OCI-LY7 (cell line): ENCODE measurements around the gene ANKDD1B.
A peak's percentile ranks its signal among the peaks of the same experiment; 100 is the strongest.

Experiments
- CTCF ChIP-seq: fragments of 200-600 bp; sonication (generic); conservative IDR thresholded peaks from 2 replicates; pipeline ENCODE4 v1.5.1; 2014; ENCODE audit warnings: mild to moderate bottlenecking, antibody characterized with exemption, low read length, moderate library complexity, mixed read lengths
- EZH2phosphoT487 ChIP-seq: fragments of 200-600 bp; sonication (generic); IDR thresholded peaks from 2 replicates; pipeline ENCODE4 v1.6.1; 2018; ENCODE audit warnings: low read depth, borderline replicate concordance, mild to moderate bottlenecking, mixed run types, antibody characterized with exemption, low read length, moderate library complexity, mixed read lengths

DNA sequence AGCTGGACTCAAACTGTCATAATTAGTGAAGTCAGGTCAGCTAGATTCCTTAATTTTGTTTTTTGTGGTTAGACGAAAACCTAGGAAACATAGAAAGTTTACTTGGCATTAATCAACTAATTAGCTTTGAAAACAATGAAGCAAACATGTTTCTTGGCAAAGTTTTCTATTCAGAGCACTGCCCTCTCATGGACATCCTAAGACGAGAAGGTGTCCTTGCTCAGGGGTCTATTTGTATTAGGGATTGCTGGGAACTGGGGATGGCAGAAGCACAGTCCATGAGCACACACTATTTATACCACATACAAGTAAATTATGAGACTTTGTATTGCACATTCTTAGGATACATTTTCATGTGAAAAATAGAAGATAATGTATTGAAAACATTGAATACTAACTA, 56.3 kb downstream of the ANKDD1B start:
- TF ChIP-seq CTCF (peak; percentile 41; the same call in 1 of the 2 replicates), EZH2phosphoT487 (no peak)
